Esophagus muscularis mucosa (tissue), 4 donors: ENCODE measurements around the gene CTNNA1. TPM values are rescaled to one million over a fixed set of nuclear protein-coding genes. Genes with fewer than 3 reads are reported as not detected.
A peak's percentile ranks its signal among the peaks of the same experiment; 100 is the strongest.

Experiments
- DNase-seq: peaks from one replicate; pipeline ENCODE4 v3.0.0-alpha.2; 2017; ENCODE audit errors: extremely low spot score
- H3K27ac ChIP-seq, 4 donors: fragments of 200-600 bp; sonication (generic); replicated peaks in 1 of 4; 1 replicate in 3 of 4; 2 replicates in 1 of 4; pipeline ENCODE4 v1.5.1; 2016 to 2019; ENCODE audit warnings: mild to moderate bottlenecking in 1 of 4
- H3K27me3 ChIP-seq, 4 donors: fragments of 200-600 bp; sonication (generic); one replicate each; pipeline versions ENCODE4 v1.5.1 to v1.6.0; 2016 to 2019
- H3K36me3 ChIP-seq, 4 donors: fragments of 200-600 bp; sonication (generic); one replicate each; pipeline ENCODE4 v1.5.1; 2016 to 2019
- H3K4me1 ChIP-seq, 4 donors: fragments of 200-600 bp; sonication (generic); one replicate each; pipeline ENCODE4 v1.5.1; 2016 to 2019
- H3K4me3 ChIP-seq, 4 donors: fragments of 200-600 bp; sonication (generic); 1 replicate in 2 of 4; 2 replicates in 2 of 4; pipeline ENCODE4 v1.5.1; 2016 to 2019; ENCODE audit warnings: mild to moderate bottlenecking in 4 of 4, moderate library complexity in 1 of 4
- H3K9me3 ChIP-seq, 4 donors: fragments of 200-600 bp; sonication (generic); 1 replicate in 3 of 4; 2 replicates in 1 of 4; pipeline ENCODE4 v1.5.1; 2016 to 2019
- CTCF ChIP-seq, 3 experiments: fragments of 200-600 bp in 2 of 3; fragments of 450-650 bp in 1 of 3; sonication (generic) in 2 of 3; IDR thresholded peaks; one replicate each; pipeline ENCODE4 v1.5.1; 2017 to 2019; ENCODE audit warnings: antibody characterized with exemption in 3 of 3, mild to moderate bottlenecking in 2 of 3, moderate library complexity in 1 of 3
- EP300 ChIP-seq: sonication (generic); formaldehyde crosslinking; IDR thresholded peaks from one replicate; pipeline ENCODE4 v1.6.1; 2017; ENCODE audit warnings: antibody characterized with exemption
- POLR2A ChIP-seq: fragments of 450-650 bp; IDR thresholded peaks from one replicate; pipeline ENCODE4 v1.6.1; 2017; ENCODE audit warnings: antibody characterized with exemption, moderate library complexity, mild to moderate bottlenecking, low read depth
- POLR2AphosphoS5 ChIP-seq, 2 donors: sonication (generic); formaldehyde crosslinking; IDR thresholded peaks; one replicate each; pipeline ENCODE4 v1.6.1; 2017; ENCODE audit warnings: antibody characterized with exemption in 2 of 2
- WGBS: methylation state at CpG from one replicate; pipeline ENCODE4 v1.1.5; 2018; 5-methylcytosine and 5-hydroxymethylcytosine counted together
- intact Hi-C: fragments of 100-400 bp; cut with DNase I; formaldehyde crosslinking; loops from one replicate; pipeline ENCODE4 v1.15.1; 2023
- total RNA-seq, 4 donors: library from RNA; depleted of rRNA; stranded (reverse); fragments of >200 nt; gene quantifications; one replicate each; pipeline versions ENCODE4 v1.1.0 to v1.2.1, GENCODE V29; 2016

The CTNNA1 gene
- total RNA-seq, 4 donors from 2014 or later: 335 to 423 (median 369) TPM

- Histone ChIP-seq H3K9me3 (no peaks in the 10 kb centered on the region), H3K27me3 (no peaks in the 10 kb centered on the region), H3K4me3 (no peak overlapping the region), H3K36me3 (peaks cover 62 to 78% (median 75%) of the 10 kb centered on the region in 4 donors), H3K4me1 (peaks cover 17 to 35% (median 26%) of the 10 kb centered on the region in 4 donors), H3K27ac (peak overlapping the region in 2 of 4 donors; percentile 7 to 42)
- intact Hi-C loops: no loop called here
- DNase-seq: no peak
- WGBS: 74% methylated on average over 7 of the region's 8 CpGs
- TF ChIP-seq CTCF (IDR thresholded peaks at IDR 0.05): no peak
- no peak for TF ChIP-seq POLR2A
- no peak for TF ChIP-seq POLR2AphosphoS5 (IDR thresholded peaks at IDR 0.05)
- no peak for TF ChIP-seq EP300
Measured at GRCh38 chr5:138927544-138927943, 174.3 kb downstream of the CTNNA1 start.

GRCh38 chr5:138927979-138928378 lies 174.8 kb downstream of the CTNNA1 start:
- no peak overlapping the region for H3K27ac ChIP-seq
- no peak for TF ChIP-seq CTCF (IDR thresholded peaks at IDR 0.05)
- TF ChIP-seq POLR2A: no peak
- TF ChIP-seq POLR2AphosphoS5 (IDR thresholded peaks at IDR 0.05): no peak
- no peak for TF ChIP-seq EP300
- H3K36me3 ChIP-seq: peaks cover 66 to 83% (median 80%) of the 10 kb centered on the region in 4 donors

GRCh38 chr5:138929571-138929955 lies 176.3 kb downstream of the CTNNA1 start:
- intact Hi-C loops: no loop called here
- TF ChIP-seq CTCF (IDR thresholded peaks at IDR 0.05): no peak
- H3K36me3 ChIP-seq: peaks cover 77 to 94% (median 90%) of the 10 kb centered on the region in 4 donors
- H3K27ac ChIP-seq: peak overlapping the region in 3 of 4 donors; percentile 5 to 26 (median 18)
- H3K4me3 ChIP-seq: no peak overlapping the region
- WGBS: 91% methylated on average over 4 of the region's 4 CpGs
- H3K9me3 ChIP-seq: no peaks in the 10 kb centered on the region
- no peak for DNase-seq
- peaks cover 17 to 25% (median 20%) of the 10 kb centered on the region in 4 donors for H3K4me1 ChIP-seq
- no peaks in the 10 kb centered on the region for H3K27me3 ChIP-seq

More at GRCh38 chr5:138927979-138928378, 174.8 kb downstream of the CTNNA1 start:
- Histone ChIP-seq H3K9me3 (no peaks in the 10 kb centered on the region), H3K27me3 (no peaks in the 10 kb centered on the region), H3K4me1 (peaks cover 17 to 31% (median 24%) of the 10 kb centered on the region in 4 donors), H3K4me3 (no peak overlapping the region)
- no peak for DNase-seq
- 54% methylated on average over 7 of the region's 7 CpGs for WGBS
- intact Hi-C loops: no loop called here

- Histone ChIP-seq H3K4me1 (peaks cover 17 to 25% (median 20%) of the 10 kb centered on the region in 4 donors), H3K36me3 (peaks cover 73 to 94% (median 89%) of the 10 kb centered on the region in 4 donors), H3K27me3 (no peaks in the 10 kb centered on the region), H3K27ac (no peak overlapping the region), H3K9me3 (no peaks in the 10 kb centered on the region), H3K4me3 (no peak overlapping the region)
- 80% methylated on average over 6 of the region's 10 CpGs for WGBS
- no peak for DNase-seq
- TF ChIP-seq EP300 (no peak), CTCF (IDR thresholded peaks at IDR 0.05) (no peak), POLR2A (no peak), POLR2AphosphoS5 (IDR thresholded peaks at IDR 0.05) (no peak)
- intact Hi-C loops: no loop called here
Measured at GRCh38 chr5:138930371-138931097, 177.3 kb downstream of the CTNNA1 start.
